GM12878 (cell line): ENCODE results near the gene FOXD3. TPM values are rescaled to one million over a fixed set of nuclear protein-coding genes. Genes with fewer than 3 reads are reported as not detected.

Experiments
- ATAC-seq: fragments of 200-7000 bp; cut with Tn5 transposase; 3 replicates; pipeline ENCODE4 v1.9.1; 2020; ENCODE audit warnings: mild to moderate bottlenecking, moderate library complexity
- BruUV-seq: library from RNA; stranded (reverse); fragments of 400-500 nt; replicated peaks from 2 replicates; lab custom pipeline; 2021; lab: Mats Ljungman, UMichigan
- CTCF ChIA-PET: fragments of 300-600 bp; sonication (Branson Sonifier 250); formaldehyde crosslinking; extraction: SDS; loops from one replicate; lab custom pipeline; 2021; ENCODE audit warnings: inconsistent platforms; lab: Yijun Ruan, JAX
- POLR2A ChIA-PET: fragments of 350-600 bp; formaldehyde crosslinking; extraction: SDS; loops from one replicate; lab custom pipeline; 2021; ENCODE audit warnings: inconsistent platforms; lab: Charles Lee
- RAD21 ChIA-PET: fragments of 300-600 bp; sonication (Branson Sonifier 250); formaldehyde crosslinking; loops from one replicate; lab custom pipeline; 2023; ENCODE audit warnings: antibody characterized with exemption; ENCODE audit not compliant: unreplicated experiment; lab: Charles Lee
- SMC1A ChIA-PET: fragments of 300-600 bp; sonication (Branson Sonifier 250); formaldehyde crosslinking; loops from one replicate; lab custom pipeline; 2023; ENCODE audit not compliant: unreplicated experiment, uncharacterized antibody; lab: Charles Lee
- DNase-seq: peaks from one replicate; pipeline ENCODE4 v3.0.0-alpha.2; 2011; ENCODE audit warnings: low read depth, low spot score
- FAIRE-seq: peaks from 3 replicates; lab custom pipeline; 2011; peaks lifted over from hg19 to GRCh38; lab: Jason Lieb, UNC
- H2AFZ ChIP-seq: 2 replicates; pipeline ENCODE4 v1.6.0; 2011; ENCODE audit warnings: low read depth, low read length, control low read depth; ENCODE audit not compliant: control insufficient read depth
- H3K27ac ChIP-seq: 2 replicates; pipeline ENCODE4 v1.5.1; 2011; ENCODE audit warnings: control low read depth; ENCODE audit not compliant: control insufficient read depth, insufficient read depth
- H3K27me3 ChIP-seq, 2 experiments: replicated peaks in 1 of 2; 2 replicates each; pipeline versions ENCODE4 v1.6.0 to v1.6.1; 2011; ENCODE audit warnings: low read length in 1 of 2; ENCODE audit not compliant: control insufficient read depth in 2 of 2, insufficient read depth in 2 of 2
- H3K36me3 ChIP-seq, 2 experiments: 2 replicates each; pipeline ENCODE4 v1.5.1; 2011; ENCODE audit warnings: low read length in 1 of 2; ENCODE audit not compliant: control insufficient read depth in 2 of 2, insufficient read depth in 2 of 2
- H3K4me1 ChIP-seq: 2 replicates; pipeline ENCODE4 v1.6.1; 2011; ENCODE audit warnings: mild to moderate bottlenecking, low read length, moderate library complexity, mixed read lengths; ENCODE audit not compliant: control insufficient read depth, insufficient read depth
- H3K4me2 ChIP-seq: 2 replicates; pipeline ENCODE4 v1.6.0; 2011; ENCODE audit warnings: control low read depth; ENCODE audit not compliant: control insufficient read depth, insufficient read depth
- H3K4me3 ChIP-seq: fragments of 200-600 bp; sonication (generic); 2 replicates; pipeline ENCODE4 v1.5.1; 2016
- H3K79me2 ChIP-seq: 2 replicates; pipeline ENCODE4 v1.6.0; 2011; ENCODE audit warnings: low read length; ENCODE audit not compliant: control insufficient read depth, insufficient read depth
- H3K9ac ChIP-seq: 2 replicates; pipeline ENCODE4 v1.8.0; 2011; ENCODE audit warnings: low read length, control low read depth, mixed read lengths; ENCODE audit not compliant: control insufficient read depth, insufficient read depth
- H3K9me3 ChIP-seq: replicated peaks from 3 replicates; pipeline ENCODE4 v1.5.1; 2011; ENCODE audit warnings: mild to moderate bottlenecking, low read length; ENCODE audit not compliant: control insufficient read depth, insufficient read depth
- H4K20me1 ChIP-seq: 2 replicates; pipeline ENCODE4 v1.6.0; 2011; ENCODE audit not compliant: control insufficient read depth, insufficient read depth
- EP300 ChIP-seq, 2 experiments: fragments of 150-350 bp in 1 of 2; IDR thresholded peaks; 2 replicates each; pipeline ENCODE4 v1.6.1; 2011 to 2012; ENCODE audit warnings: low read depth in 2 of 2, low read length in 2 of 2, borderline replicate concordance in 1 of 2, improper control_type of control experiment in 1 of 2, inconsistent platforms in 1 of 2; ENCODE audit not compliant: control insufficient read depth in 1 of 2
- HDAC2 ChIP-seq: fragments of 200-600 bp; sonication (generic); IDR thresholded peaks from 2 replicates; pipeline ENCODE4 v1.6.1; 2017
- HDAC6 ChIP-seq: fragments of 200-600 bp; sonication (generic); IDR thresholded peaks from one replicate; pipeline ENCODE4 v1.8.0; 2017; ENCODE audit warnings: antibody characterized with exemption; ENCODE audit not compliant: unreplicated experiment
- NFXL1 ChIP-seq: fragments of 450-650 bp; IDR thresholded peaks from 2 replicates; pipeline ENCODE4 v1.6.1; 2017; ENCODE audit warnings: antibody characterized with exemption, mild to moderate bottlenecking, borderline replicate concordance
- RAD21 ChIP-seq: IDR thresholded peaks from 2 replicates; pipeline ENCODE4 v1.6.1; 2011; ENCODE audit warnings: mild to moderate bottlenecking, low read depth, low read length, moderate library complexity; ENCODE audit not compliant: insufficient read depth
- RAD51 ChIP-seq: fragments of 450-650 bp; IDR thresholded peaks from 2 replicates; pipeline ENCODE4 v1.6.1; 2016; ENCODE audit warnings: moderate library complexity, mild to moderate bottlenecking, inconsistent platforms
- RUNX3 ChIP-seq: IDR thresholded peaks from 2 replicates; pipeline ENCODE4 v1.6.1; 2012; ENCODE audit warnings: low read length, inconsistent platforms
- TCF3 ChIP-seq: IDR thresholded peaks from 2 replicates; pipeline ENCODE4 v1.6.1; 2012; ENCODE audit warnings: low read depth, mild to moderate bottlenecking, low read length, borderline replicate concordance; ENCODE audit not compliant: insufficient read depth
- TCF7 ChIP-seq: IDR thresholded peaks from 2 replicates; pipeline ENCODE4 v1.6.1; 2014; ENCODE audit warnings: antibody characterized with exemption, borderline replicate concordance
- ZNF207 ChIP-seq: fragments of 450-650 bp; IDR thresholded peaks from 2 replicates; pipeline ENCODE4 v1.6.1; 2014; ENCODE audit warnings: antibody characterized with exemption, mild to moderate bottlenecking, borderline replicate concordance
- ZNF274 ChIP-seq: IDR thresholded peaks from one replicate; pipeline ENCODE4 v1.8.0; 2011; ENCODE audit not compliant: insufficient read length, insufficient read depth
- WGBS: methylation state at CpG from one replicate; pipeline ENCODE4 v1.1.6; 2016; ENCODE audit warnings: low lambda C conversion rate; ENCODE audit not compliant: insufficient replicate concordance, insufficient coverage; ENCODE audit errors: missing lambda C conversion rate; 5-methylcytosine and 5-hydroxymethylcytosine counted together
- in situ Hi-C: fragments of 300-500 bp; cut with MboI; formaldehyde crosslinking; loops from 9 replicates; pipeline ENCODE4 v1.14.3; 2018; ENCODE audit warnings: mixed read lengths
- intact Hi-C: fragments of 100-400 bp; cut with micrococcal nuclease; formaldehyde crosslinking; loops from one replicate; pipeline ENCODE4 v1.14.2; 2022; ENCODE audit not compliant: unreplicated experiment
- polyA plus RNA-seq, 11 experiments: library from polyadenylated mRNA; depleted of rRNA in 4 of 11; unstranded in 6 of 11; stranded (reverse) in 5 of 11; fragments of >200 nt; fragmentation: Nextera tagmentation in 4 of 11; fragmentation: Illumina TruSeq in 1 of 11; extraction: Ambion mirVana in 4 of 11; extraction: Trizol in 1 of 11; gene quantifications; 1 replicate in 1 of 11; 2 replicates in 10 of 11; pipeline versions ENCODE4 v1.2.1 to v1.2.3, GENCODE V29; 2011 to 2016; ENCODE audit warnings: inconsistent platforms in 2 of 11, missing spikeins in 2 of 11, low read depth in 1 of 11
- total RNA-seq, 4 experiments: library from RNA; depleted of rRNA in 3 of 4; stranded (reverse); fragments of >200 nt in 3 of 4; fragmentation: Illumina TruSeq in 1 of 4; extraction: Trizol in 1 of 4; gene quantifications; 2 replicates each; pipeline versions ENCODE4 v1.2.1 to v1.2.3, GENCODE V29; 2013 to 2021
- TF ChIP-seq, protein P1 (sequence below): fragments of 450-650 bp; IDR thresholded peaks from 2 replicates; pipeline ENCODE4 v1.6.1; 2016; ENCODE audit warnings: mild to moderate bottlenecking
- TF ChIP-seq, protein P2 (sequence below): fragments of 150-350 bp; IDR thresholded peaks from 2 replicates; pipeline ENCODE4 v1.6.1; 2014; ENCODE audit warnings: mild to moderate bottlenecking, low read depth, low read length
- TF ChIP-seq, protein P3 (sequence below): IDR thresholded peaks from 2 replicates; pipeline ENCODE4 v1.6.1; 2012; ENCODE audit warnings: low read depth, low read length, improper control_type of control experiment

The FOXD3 gene
- total and polyA plus RNA-seq, 10 of the 15 experiments (the other 5 are each of a cell fraction or from before 2014, with no cell fraction given), result not detected

DNA sequence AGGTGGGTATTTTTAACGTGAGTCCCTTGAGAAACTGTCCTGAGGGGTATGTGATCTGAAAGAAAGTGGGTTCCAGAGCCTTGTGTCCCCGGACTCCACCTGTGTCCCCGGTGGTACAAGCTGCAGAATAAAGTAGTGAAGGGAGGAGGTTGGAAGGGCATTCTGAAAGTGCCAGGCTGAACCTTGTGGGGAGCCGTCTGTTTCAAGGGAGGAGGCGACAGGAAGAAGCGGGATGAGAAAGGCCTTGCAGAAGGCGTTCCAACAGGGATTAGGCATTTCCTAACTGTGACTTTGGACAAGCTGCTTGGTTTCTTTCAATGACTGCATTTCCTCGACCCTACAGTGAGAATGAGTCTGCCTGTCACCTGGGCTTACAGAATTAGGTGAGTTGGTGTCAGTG, 5.8 kb downstream of the FOXD3 start:
- Histone ChIP-seq H3K36me3 (no peaks in the 10 kb centered on the region), H3K27me3 (peaks cover 13 to 43% of the 10 kb centered on the region in 2 experiments), H3K4me2 (no peak overlapping the region), H3K9ac (no peak overlapping the region), H3K9me3 (peaks cover 1% of the 10 kb centered on the region; the same call in 1 of the 3 replicates), H3K79me2 (no peaks in the 10 kb centered on the region), H3K27ac (no peak overlapping the region), H3K4me3 (no peak overlapping the region), H2AFZ (no peak overlapping the region), H3K4me1 (no peaks in the 10 kb centered on the region), H4K20me1 (no peaks in the 10 kb centered on the region)
- BruUV-seq, result no TSS peak
- ChIA-PET RAD21 (interaction anchor here (2.1 kb wide), 1 partner anchor 210 kb away, joined by 8 read pairs; no protein-coding TSS in a partner anchor), POLR2A (no interaction called here), CTCF (interaction anchor here (1.3 to 4.7 kb wide), 7 partner anchors 8 to 210 kb away, joined by 3 to 26 read pairs (median 4); no protein-coding TSS in a partner anchor), SMC1A (no interaction called here)
- DNase-seq (no peak), ATAC-seq (no peak; the same call in 2 of the 3 replicates), FAIRE-seq (no peak)
- intact Hi-C loops, result no loop called here
- no peak for TF ChIP-seq RUNX3
- TF ChIP-seq ZNF274, result no peak
- no peak for TF ChIP-seq TCF7
- TF ChIP-seq HDAC6, result no peak
- no peak for TF ChIP-seq TCF3
- in situ Hi-C loops, result no loop called here
- WGBS, result 37% methylated on average over 7 of the region's 8 CpGs

DNA sequence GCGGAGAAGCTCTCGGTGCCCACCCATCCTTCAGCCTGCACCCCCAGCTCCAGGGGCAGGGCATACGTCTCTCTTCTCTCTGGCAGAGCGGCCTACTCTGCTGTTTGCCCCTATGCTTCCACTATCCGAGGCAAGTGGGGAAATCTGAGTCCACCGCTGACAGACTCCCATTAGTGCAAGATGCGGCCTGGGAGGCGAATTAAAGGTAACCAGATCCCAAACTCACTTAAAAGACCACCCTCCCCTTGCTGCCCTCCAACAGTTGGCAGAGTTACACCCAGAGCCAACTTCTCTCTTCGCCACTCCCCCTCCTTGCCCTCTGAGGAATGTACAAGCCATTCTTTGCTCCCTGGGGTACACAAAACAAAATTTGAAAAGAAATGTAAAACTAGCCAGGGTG, 6.4 kb downstream of the FOXD3 start:
- ChIA-PET POLR2A (no interaction called here), CTCF (interaction anchor here (1.3 to 4.7 kb wide), 7 partner anchors 7 to 210 kb away, joined by 3 to 26 read pairs (median 4); no protein-coding TSS in a partner anchor)
- DNase-seq, result no peak
- TF ChIP-seq NFXL1 (no peak), HDAC2 (no peak), RAD21 (no peak), EP300 (IDR thresholded peaks at IDR 0.05; ENCODE audit: borderline replicate concordance in 1 of 2, control insufficient read depth in 1 of 2, low read depth in 2 of 2, low read length in 2 of 2) (no peak), ZNF207 (no peak), RAD51 (no peak)
- TF ChIP-seq, protein P1, sequence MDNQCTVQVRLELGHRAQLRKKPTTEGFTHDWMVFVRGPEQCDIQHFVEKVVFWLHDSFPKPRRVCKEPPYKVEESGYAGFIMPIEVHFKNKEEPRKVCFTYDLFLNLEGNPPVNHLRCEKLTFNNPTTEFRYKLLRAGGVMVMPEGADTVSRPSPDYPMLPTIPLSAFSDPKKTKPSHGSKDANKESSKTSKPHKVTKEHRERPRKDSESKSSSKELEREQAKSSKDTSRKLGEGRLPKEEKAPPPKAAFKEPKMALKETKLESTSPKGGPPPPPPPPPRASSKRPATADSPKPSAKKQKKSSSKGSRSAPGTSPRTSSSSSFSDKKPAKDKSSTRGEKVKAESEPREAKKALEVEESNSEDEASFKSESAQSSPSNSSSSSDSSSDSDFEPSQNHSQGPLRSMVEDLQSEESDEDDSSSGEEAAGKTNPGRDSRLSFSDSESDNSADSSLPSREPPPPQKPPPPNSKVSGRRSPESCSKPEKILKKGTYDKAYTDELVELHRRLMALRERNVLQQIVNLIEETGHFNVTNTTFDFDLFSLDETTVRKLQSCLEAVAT, result no peak
- TF ChIP-seq, protein P2, sequence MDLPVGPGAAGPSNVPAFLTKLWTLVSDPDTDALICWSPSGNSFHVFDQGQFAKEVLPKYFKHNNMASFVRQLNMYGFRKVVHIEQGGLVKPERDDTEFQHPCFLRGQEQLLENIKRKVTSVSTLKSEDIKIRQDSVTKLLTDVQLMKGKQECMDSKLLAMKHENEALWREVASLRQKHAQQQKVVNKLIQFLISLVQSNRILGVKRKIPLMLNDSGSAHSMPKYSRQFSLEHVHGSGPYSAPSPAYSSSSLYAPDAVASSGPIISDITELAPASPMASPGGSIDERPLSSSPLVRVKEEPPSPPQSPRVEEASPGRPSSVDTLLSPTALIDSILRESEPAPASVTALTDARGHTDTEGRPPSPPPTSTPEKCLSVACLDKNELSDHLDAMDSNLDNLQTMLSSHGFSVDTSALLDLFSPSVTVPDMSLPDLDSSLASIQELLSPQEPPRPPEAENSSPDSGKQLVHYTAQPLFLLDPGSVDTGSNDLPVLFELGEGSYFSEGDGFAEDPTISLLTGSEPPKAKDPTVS, result no peak
- TF ChIP-seq, protein P3, sequence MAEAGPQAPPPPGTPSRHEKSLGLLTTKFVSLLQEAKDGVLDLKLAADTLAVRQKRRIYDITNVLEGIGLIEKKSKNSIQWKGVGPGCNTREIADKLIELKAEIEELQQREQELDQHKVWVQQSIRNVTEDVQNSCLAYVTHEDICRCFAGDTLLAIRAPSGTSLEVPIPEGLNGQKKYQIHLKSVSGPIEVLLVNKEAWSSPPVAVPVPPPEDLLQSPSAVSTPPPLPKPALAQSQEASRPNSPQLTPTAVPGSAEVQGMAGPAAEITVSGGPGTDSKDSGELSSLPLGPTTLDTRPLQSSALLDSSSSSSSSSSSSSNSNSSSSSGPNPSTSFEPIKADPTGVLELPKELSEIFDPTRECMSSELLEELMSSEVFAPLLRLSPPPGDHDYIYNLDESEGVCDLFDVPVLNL, result no peak

More for the DNA sequence above, 6.4 kb downstream of the FOXD3 start:
- FAIRE-seq (no peak), ATAC-seq (no peak)
- H3K27ac ChIP-seq, result no peak overlapping the region
- RAD21 ChIA-PET, result no interaction called here
- no peaks in the 10 kb centered on the region for H3K79me2 ChIP-seq
- H3K27me3 ChIP-seq, result peaks cover 11 to 43% of the 10 kb centered on the region in 2 experiments
- H3K4me3 ChIP-seq, result no peak overlapping the region
- WGBS, result 42% methylated on average over 9 of the region's 9 CpGs
- H3K4me1 ChIP-seq, result no peaks in the 10 kb centered on the region
- H3K36me3 ChIP-seq, result no peaks in the 10 kb centered on the region
- SMC1A ChIA-PET, result no interaction called here
- H4K20me1 ChIP-seq, result no peaks in the 10 kb centered on the region
- BruUV-seq, result no TSS peak
- no peak overlapping the region for H3K9ac ChIP-seq
- intact Hi-C loops, result no loop called here
- in situ Hi-C loops, result no loop called here
- no peaks in the 10 kb centered on the region; the same call in 2 of the 3 replicates for H3K9me3 ChIP-seq
- no peak overlapping the region for H3K4me2 ChIP-seq
- no peak overlapping the region for H2AFZ ChIP-seq
